Measurements from ENCODE around the gene GADL1. TPM values are rescaled to one million over a fixed set of nuclear protein-coding genes. Genes with fewer than 3 reads are reported as not detected.

GADL1 gene
- total RNA-seq, 2 experiments from 2014 or later: not detected

DNA sequence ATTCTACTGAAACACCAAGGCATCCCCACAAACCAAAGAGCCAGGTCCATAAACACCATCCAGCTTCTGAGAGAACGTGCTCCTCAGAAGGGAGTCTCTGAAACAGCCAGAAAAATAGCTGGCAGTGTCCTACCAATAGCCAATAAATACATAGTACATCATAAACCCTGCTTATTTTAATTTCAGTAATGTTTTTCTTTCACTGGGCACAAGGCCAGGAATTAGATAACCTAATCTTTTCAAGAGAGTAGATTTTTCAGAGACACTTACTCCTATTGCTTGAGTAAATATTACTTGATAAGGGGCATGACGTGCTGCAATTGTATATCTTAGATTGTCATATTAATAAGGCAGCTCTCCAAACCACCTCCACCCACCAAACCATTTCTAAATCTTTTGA, 22.7 kb downstream of the GADL1 start:
- intact Hi-C loops (cut with micrococcal nuclease): no loop called here
- Mint-ChIP-seq H3K27me3 (ENCODE audit: low read depth) (peaks cover 2% of the 10 kb centered on the region), H3K4me3 (no peak overlapping the region), H3K9me3 (no peaks in the 10 kb centered on the region), H3K27ac (no peak overlapping the region), H3K36me3 (ENCODE audit: low read depth) (no peaks in the 10 kb centered on the region), H3K4me1 (ENCODE audit: low read depth) (no peaks in the 10 kb centered on the region)
- CTCF ChIA-PET: interaction anchor here (0.7 kb wide), 1 partner anchor 64 kb away, joined by 3 read pairs; no protein-coding TSS in a partner anchor
- no peak for DNase-seq

DNA sequence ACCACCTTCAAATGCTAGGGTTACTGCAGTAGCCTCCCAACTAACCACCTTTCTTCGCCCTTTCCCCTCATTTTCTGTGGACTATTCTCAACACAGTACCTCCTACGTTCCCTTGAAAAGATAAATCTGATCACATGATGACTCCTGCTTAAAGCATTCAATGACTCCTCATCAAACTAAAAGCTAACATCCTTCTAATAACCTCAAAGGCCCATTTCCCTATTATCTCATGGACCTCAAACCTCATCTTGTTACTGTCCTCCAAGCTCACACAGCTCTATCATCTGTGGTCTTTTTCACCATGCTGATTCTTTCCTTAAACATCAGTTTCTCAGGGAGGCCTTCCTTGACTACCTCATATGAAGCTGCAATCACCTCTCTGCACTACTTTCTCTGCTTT, 29.6 kb downstream of the GADL1 start:
- intact Hi-C loops (cut with micrococcal nuclease): no loop called here
- no peaks in the 10 kb centered on the region for H3K4me1 Mint-ChIP-seq (ENCODE audit: low read depth)
- no peaks in the 10 kb centered on the region for H3K9me3 Mint-ChIP-seq
- peaks cover 6% of the 10 kb centered on the region for H3K27me3 Mint-ChIP-seq (ENCODE audit: low read depth)
- no peaks in the 10 kb centered on the region for H3K36me3 Mint-ChIP-seq (ENCODE audit: low read depth)
- no peak overlapping the region for H3K4me3 Mint-ChIP-seq
- no peak for DNase-seq
- CTCF ChIA-PET: no interaction called here
- H3K27ac Mint-ChIP-seq: no peak overlapping the region

GRCh38 chr3:30864132-30864531, 30.3 kb downstream of the GADL1 start:
- no peak for DNase-seq
- Mint-ChIP-seq H3K4me3 (no peak overlapping the region), H3K36me3 (ENCODE audit: low read depth) (no peaks in the 10 kb centered on the region), H3K27me3 (ENCODE audit: low read depth) (peaks cover 6% of the 10 kb centered on the region), H3K4me1 (ENCODE audit: low read depth) (no peaks in the 10 kb centered on the region), H3K27ac (no peak overlapping the region), H3K9me3 (no peaks in the 10 kb centered on the region)
- intact Hi-C loops (cut with micrococcal nuclease): no loop called here
- CTCF ChIA-PET: interaction anchor here (0.7 kb wide), 1 partner anchor 512 kb away, joined by 3 read pairs; no protein-coding TSS in a partner anchor

GRCh38 chr3:30862004-30862403, 32.5 kb downstream of the GADL1 start:
- Mint-ChIP-seq H3K9me3 (no peaks in the 10 kb centered on the region), H3K4me1 (ENCODE audit: low read depth) (no peaks in the 10 kb centered on the region), H3K4me3 (no peak overlapping the region), H3K36me3 (ENCODE audit: low read depth) (no peaks in the 10 kb centered on the region), H3K27ac (no peak overlapping the region), H3K27me3 (ENCODE audit: low read depth) (peaks cover 6% of the 10 kb centered on the region)
- CTCF ChIA-PET: interaction anchor here (0.6 kb wide), 1 partner anchor 230 kb away, joined by 3 read pairs; no protein-coding TSS in a partner anchor
- intact Hi-C loops (cut with micrococcal nuclease): no loop called here
- no peak for DNase-seq

- H3K27me3 Mint-ChIP-seq (ENCODE audit: low read depth): peaks cover 6% of the 10 kb centered on the region
Measured at GRCh38 chr3:30858894-30859389, 35.5 kb downstream of the GADL1 start.

GRCh38 chr3:30855400-30856292, 38.8 kb downstream of the GADL1 start:
- no peak overlapping the region for H3K4me3 Mint-ChIP-seq
- no peaks in the 10 kb centered on the region for H3K4me1 Mint-ChIP-seq (ENCODE audit: low read depth)
- no peaks in the 10 kb centered on the region for H3K9me3 Mint-ChIP-seq
- no peak overlapping the region for H3K27ac Mint-ChIP-seq
- H3K27me3 Mint-ChIP-seq (ENCODE audit: low read depth): no peaks in the 10 kb centered on the region
- no peaks in the 10 kb centered on the region for H3K36me3 Mint-ChIP-seq (ENCODE audit: low read depth)
- CTCF ChIA-PET: interaction anchor here (0.7 to 1.7 kb wide), 2 partner anchors 74 to 88 kb away, joined by 3 read pairs; no protein-coding TSS in a partner anchor
- intact Hi-C loops (cut with micrococcal nuclease): no loop called here
- DNase-seq: no peak

More at GRCh38 chr3:30858894-30859389, 35.5 kb downstream of the GADL1 start:
- H3K9me3 Mint-ChIP-seq: no peaks in the 10 kb centered on the region
- CTCF ChIA-PET: no interaction called here
- intact Hi-C loops (cut with micrococcal nuclease): no loop called here
- no peak overlapping the region for H3K27ac Mint-ChIP-seq
- no peak overlapping the region for H3K4me3 Mint-ChIP-seq
- no peaks in the 10 kb centered on the region for H3K36me3 Mint-ChIP-seq (ENCODE audit: low read depth)
- DNase-seq: no peak
- H3K4me1 Mint-ChIP-seq (ENCODE audit: low read depth): no peaks in the 10 kb centered on the region

- intact Hi-C loops (cut with micrococcal nuclease): no loop called here
- no peaks in the 10 kb centered on the region for H3K4me1 Mint-ChIP-seq (ENCODE audit: low read depth)
- H3K9me3 Mint-ChIP-seq: no peaks in the 10 kb centered on the region
- no peak for DNase-seq
- H3K27me3 Mint-ChIP-seq (ENCODE audit: low read depth): no peaks in the 10 kb centered on the region
- no peaks in the 10 kb centered on the region for H3K36me3 Mint-ChIP-seq (ENCODE audit: low read depth)
- no peak overlapping the region for H3K27ac Mint-ChIP-seq
- CTCF ChIA-PET: no interaction called here
- no peak overlapping the region for H3K4me3 Mint-ChIP-seq
Measured at GRCh38 chr3:30852833-30853232, 41.6 kb downstream of the GADL1 start.

DNA sequence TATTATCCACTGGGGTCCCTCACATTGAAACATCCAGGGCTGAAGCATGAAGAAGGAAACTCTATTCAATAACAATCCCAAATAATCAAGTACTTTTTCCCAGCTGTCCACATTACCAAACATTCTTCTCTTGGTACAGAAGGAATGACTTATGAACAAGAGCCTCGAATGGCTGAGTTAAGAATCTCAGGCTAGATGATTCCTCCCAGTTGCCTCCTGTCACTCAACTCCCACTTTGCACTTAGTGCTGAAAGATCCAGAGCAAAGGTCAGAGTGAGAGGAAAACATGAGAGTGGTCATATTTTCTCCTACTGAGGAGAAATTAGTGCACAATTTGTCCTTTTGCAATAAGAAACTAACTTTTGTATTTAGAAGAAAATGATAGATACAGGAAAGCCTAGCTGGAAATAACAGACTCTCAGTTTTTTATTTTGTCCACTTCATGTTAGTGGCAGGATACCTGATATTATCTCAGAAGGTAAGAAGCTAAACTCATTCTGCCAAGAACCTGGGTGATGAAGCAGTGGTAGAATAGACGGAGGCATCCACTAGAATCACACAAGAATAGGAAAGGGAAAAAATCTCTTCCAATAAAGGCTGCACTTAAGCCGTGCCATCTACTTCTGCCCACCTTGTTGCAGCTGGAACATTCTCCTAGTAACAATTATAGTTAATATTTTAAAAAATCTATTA, 46.2 kb downstream of the GADL1 start:
- no peak for DNase-seq

GRCh38 chr3:30847592-30847991, 46.9 kb downstream of the GADL1 start:
- H3K4me1 Mint-ChIP-seq (ENCODE audit: low read depth): no peaks in the 10 kb centered on the region
- no peaks in the 10 kb centered on the region for H3K9me3 Mint-ChIP-seq
- H3K27ac Mint-ChIP-seq: no peak overlapping the region
- intact Hi-C loops (cut with micrococcal nuclease): no loop called here
- H3K27me3 Mint-ChIP-seq (ENCODE audit: low read depth): peaks cover 4% of the 10 kb centered on the region
- no peak overlapping the region for H3K4me3 Mint-ChIP-seq
- CTCF ChIA-PET: interaction anchor here (0.6 to 0.9 kb wide), 2 partner anchors 37 to 885 kb away, joined by 3 read pairs; no protein-coding TSS in a partner anchor
- no peaks in the 10 kb centered on the region for H3K36me3 Mint-ChIP-seq (ENCODE audit: low read depth)
- DNase-seq: no peak

More for the DNA sequence above, 46.2 kb downstream of the GADL1 start:
- Mint-ChIP-seq H3K36me3 (ENCODE audit: low read depth) (no peaks in the 10 kb centered on the region), H3K9me3 (no peaks in the 10 kb centered on the region), H3K4me3 (no peak overlapping the region), H3K4me1 (ENCODE audit: low read depth) (no peaks in the 10 kb centered on the region), H3K27me3 (ENCODE audit: low read depth) (peaks cover 4% of the 10 kb centered on the region), H3K27ac (no peak overlapping the region)
- intact Hi-C loops (cut with micrococcal nuclease): no loop called here
- CTCF ChIA-PET: interaction anchor here (0.9 kb wide), 1 partner anchor 38 kb away, joined by 3 read pairs; no protein-coding TSS in a partner anchor

DNA sequence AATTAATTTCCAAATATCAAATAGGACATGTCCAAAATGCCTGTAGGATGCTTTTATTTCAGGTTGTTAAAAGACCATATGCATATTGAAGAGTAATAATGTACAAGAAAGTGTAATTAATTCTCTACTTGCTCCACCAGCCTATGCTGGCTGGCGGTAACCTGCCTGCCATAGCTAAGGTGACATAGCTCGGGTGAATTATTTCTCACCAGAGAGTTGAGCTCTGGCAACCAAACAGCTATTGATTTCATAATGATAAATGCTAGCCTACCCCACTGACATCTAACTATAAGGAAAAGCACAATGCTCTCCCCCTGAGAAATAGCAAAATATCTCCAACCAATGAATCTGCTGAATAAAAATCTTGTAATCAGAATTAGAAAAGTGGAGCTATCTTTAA, 48.9 kb downstream of the GADL1 start:
- peaks cover 4% of the 10 kb centered on the region for H3K27me3 Mint-ChIP-seq (ENCODE audit: low read depth)

GRCh38 chr3:30843877-30844276, 50.6 kb downstream of the GADL1 start:
- Mint-ChIP-seq H3K4me3 (no peak overlapping the region), H3K36me3 (ENCODE audit: low read depth) (no peaks in the 10 kb centered on the region), H3K27ac (no peak overlapping the region), H3K9me3 (no peaks in the 10 kb centered on the region), H3K27me3 (ENCODE audit: low read depth) (peaks cover 4% of the 10 kb centered on the region), H3K4me1 (ENCODE audit: low read depth) (no peaks in the 10 kb centered on the region)
- no peak for DNase-seq
- intact Hi-C loops (cut with micrococcal nuclease): no loop called here
- CTCF ChIA-PET: no interaction called here

More for the DNA sequence above, 48.9 kb downstream of the GADL1 start:
- no peak overlapping the region for H3K4me3 Mint-ChIP-seq
- intact Hi-C loops (cut with micrococcal nuclease): no loop called here
- no peaks in the 10 kb centered on the region for H3K36me3 Mint-ChIP-seq (ENCODE audit: low read depth)
- DNase-seq: no peak
- CTCF ChIA-PET: interaction anchor here (0.6 to 0.7 kb wide), 2 partner anchors 32 to 577 kb away, joined by 3 read pairs; no protein-coding TSS in a partner anchor
- H3K4me1 Mint-ChIP-seq (ENCODE audit: low read depth): no peaks in the 10 kb centered on the region
- no peaks in the 10 kb centered on the region for H3K9me3 Mint-ChIP-seq
- H3K27ac Mint-ChIP-seq: no peak overlapping the region

- Mint-ChIP-seq H3K4me1 (ENCODE audit: low read depth) (no peaks in the 10 kb centered on the region), H3K27ac (no peak overlapping the region), H3K4me3 (no peak overlapping the region), H3K27me3 (ENCODE audit: low read depth) (peaks cover 8% of the 10 kb centered on the region), H3K36me3 (ENCODE audit: low read depth) (no peaks in the 10 kb centered on the region), H3K9me3 (no peaks in the 10 kb centered on the region)
- no peak for DNase-seq
- intact Hi-C loops (cut with micrococcal nuclease): no loop called here
- CTCF ChIA-PET: no interaction called here
Measured at GRCh38 chr3:30836141-30836540, 58.3 kb downstream of the GADL1 start.

Measured in activated naive CD4-positive, alpha-beta T cell treated with anti-CD3 and anti-CD28 coated beads for 36 hours (primary cell).